HG03469 (cell line): ENCODE data around the gene LMX1A.
A peak's percentile ranks its signal among the peaks of the same experiment; 100 is the strongest.

Experiments
- ATAC-seq: cut with Tn5 transposase; IDR thresholded peaks from one replicate; pipeline ENCODE4 v1.9.1; 2021; ENCODE audit warnings: mild to moderate bottlenecking, moderate library complexity, moderate number of reproducible peaks; ENCODE audit not compliant: unreplicated experiment

Gene LMX1A

DNA sequence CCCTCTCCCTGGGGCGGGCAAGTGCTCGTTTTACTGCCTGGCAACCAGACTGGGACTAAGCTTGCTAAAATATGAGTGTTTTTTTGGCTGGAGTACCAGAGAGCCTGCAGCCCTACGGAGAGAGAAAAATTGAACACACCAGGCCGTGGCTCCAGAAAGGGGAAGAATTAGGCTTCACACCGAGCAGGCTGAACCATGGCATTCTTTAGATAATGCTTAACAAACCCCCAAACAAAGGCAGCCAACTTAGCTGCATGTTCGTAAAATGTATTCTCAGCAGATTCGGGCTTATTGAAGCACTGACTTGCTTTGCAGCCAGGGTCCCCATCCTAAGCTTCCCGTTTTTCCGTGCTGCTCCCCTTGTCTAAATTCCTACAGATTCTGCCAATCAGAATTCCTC, 76.6 kb downstream of the LMX1A start:
- no peak for ATAC-seq

DNA sequence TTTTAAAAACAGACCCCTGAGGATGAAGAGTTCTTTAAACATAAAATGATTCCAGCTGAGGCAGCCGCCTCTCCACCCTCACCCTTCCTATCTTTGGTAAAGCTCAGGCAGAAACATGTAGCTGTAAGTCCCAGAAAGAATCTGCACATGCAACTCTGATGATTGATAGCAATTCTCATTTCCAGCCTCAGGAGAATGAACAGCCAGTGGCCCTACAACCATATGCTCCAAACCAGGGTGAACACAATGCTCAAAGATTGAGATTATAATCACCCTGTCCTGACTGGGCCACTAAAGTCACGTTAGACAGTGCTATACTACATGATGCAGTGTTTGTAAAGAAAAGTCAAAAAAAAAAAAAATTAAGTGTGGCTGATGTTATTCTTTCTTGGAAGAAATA, 80.2 kb downstream of the LMX1A start:
- ATAC-seq: no peak

DNA sequence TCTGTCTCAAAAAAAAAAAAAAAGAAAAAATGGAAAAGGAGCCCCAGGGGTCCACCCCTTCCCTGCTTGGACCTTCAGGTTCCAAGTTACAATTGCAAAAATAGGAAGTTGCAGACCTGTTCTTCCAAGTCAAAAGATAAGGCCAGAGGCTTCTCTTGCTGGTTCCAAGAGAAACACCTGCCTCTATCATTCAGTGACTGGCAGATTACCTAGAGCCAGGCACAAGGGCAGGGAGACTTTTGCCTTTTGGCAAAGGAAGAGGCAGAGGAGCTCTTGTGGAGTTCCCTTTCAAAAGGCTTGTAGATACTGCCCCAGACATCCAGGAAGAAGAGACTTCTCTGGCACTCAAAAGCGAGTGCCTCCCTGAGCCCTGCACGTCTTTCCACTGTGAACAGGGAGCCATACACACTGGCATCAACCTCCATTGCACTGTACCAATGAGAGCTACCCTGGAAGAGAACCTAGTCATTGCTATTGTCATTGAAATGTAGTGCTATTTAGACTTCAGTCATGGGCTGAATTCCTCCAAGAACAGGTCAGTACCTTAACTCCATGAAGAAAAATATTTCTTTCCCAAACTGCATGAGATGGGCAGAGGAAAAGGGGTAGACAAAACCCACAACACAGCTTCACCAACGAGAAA, 91.2 kb downstream of the LMX1A start:
- no peak for ATAC-seq

DNA sequence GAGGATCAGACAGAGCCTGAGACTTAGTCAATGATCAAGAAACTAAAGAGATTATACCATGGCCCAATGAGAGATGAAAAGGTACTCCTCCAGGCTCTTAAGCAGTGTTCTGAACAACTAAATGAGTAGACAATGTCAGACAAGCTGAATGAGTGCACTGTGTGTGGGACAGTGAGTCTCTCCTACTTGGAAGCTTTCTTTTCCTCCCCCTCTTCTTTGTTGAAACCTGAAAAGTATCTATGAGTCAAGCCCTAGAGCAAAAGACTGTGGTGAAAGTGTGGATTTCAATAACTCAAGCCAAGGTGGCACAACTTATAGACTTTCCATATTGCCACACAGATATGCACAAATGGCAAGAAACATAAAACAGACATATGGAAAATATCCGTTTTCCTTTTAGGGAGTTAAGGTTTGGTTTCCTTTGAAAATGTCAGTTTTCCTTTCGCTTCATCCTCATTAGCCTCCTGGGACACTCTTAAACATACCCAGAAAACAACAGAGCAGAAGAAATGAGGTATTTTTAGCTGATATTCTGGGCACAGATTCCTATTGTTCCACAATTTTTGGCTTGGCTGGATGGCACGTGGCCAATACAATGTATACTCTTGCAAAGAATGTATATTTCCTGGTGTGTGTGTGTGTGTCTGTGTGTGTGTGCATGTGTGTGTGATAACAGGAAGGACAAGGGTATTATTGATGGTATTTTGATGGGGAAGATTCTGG, 96.6 kb downstream of the LMX1A start:
- no peak for ATAC-seq

DNA sequence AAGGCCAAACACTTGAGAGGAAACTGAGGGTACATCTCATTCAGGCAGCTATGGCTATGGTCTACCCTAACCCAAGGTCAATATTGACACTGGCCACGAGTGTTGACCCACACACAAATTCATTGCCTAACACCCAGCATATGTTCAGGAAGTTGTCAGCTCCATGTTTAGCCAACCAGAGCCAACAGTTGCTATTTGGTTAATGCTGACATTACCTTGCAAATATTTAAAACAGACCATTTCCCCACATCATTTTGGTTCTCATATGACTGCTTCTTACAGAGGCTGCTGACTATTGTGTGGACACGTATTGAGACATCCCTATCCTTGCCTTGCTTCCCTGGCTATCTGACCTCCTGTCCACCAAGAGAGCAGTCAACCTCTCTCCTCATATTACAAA, 97.3 kb downstream of the LMX1A start:
- ATAC-seq: no peak

DNA sequence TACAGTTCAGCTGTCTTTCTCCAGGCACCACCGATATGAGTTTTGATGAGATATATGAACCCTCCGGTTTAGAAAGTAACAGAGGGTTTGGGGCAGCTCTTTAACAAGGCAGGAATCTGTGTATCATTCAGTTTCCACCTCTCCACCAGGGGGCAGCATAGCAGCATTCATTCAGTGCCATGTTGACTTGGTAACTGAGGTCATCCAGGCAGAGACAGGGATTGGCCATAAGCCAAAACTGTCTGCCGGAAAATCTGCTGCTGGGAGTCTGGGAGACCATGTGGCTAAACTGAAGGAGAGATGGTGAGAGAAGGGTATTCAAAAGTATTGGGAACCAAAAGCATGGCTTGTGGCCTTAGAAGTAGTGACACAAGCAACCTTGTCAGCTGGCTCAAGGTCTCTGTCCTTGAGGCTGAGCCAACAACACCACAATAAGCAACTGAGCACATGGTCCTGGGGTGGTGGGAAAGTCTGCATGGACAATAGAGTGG, 98.5 kb downstream of the LMX1A start:
- ATAC-seq: peak; percentile 79

DNA sequence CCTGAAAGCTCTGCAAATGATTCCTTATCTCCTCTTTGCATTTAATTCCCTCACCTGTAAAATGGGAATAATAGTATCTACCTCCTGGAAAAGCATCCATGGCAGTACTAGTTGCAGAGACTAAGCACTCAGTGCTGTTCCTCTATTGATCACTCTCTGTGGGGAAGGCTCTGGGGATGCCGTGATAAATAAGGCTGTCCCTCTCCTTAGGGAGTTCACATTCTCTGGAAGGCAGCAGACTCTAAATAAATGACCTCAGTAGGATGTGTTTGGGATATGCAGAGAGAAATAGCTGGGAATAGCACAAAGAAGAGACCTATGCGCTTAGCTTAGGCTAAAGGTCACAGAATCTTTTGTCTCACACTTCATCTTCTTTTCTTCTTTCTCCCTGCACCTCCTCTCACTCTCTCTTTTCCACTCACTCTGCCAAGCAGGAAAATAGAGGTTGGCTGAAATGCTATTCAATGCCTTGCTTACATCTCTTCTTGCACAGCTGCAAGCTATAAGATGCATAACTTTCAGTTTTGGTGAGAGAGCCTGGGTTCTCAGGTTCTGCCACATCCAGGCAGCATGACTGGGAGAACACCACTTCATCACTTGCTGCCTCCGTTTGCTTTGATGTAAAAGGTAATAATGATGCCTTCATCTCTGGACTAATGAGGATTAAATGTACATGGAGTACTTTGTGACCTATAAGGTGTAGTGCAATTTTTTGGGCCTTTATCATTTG, 101.5 kb downstream of the LMX1A start:
- no peak for ATAC-seq

DNA sequence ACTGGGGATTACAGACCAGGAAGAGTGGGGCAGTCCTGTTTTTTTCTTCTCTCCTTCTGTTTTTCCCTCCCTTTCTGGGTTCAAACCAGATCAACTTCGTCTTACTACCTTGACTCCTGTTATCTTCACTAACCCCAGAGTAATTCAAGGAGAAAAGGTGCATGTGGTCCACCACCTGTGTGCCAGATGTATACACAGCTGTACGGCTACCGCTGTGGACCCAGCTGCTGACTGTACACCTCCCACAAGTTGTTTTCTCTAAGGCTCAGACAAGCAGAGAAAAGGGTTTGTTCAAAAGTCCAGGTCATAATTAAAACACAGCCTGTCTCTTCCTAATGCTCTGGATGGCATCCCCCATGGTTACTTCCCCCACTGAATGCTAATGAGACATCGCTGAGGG, 102.1 kb downstream of the LMX1A start:
- ATAC-seq: no peak

DNA sequence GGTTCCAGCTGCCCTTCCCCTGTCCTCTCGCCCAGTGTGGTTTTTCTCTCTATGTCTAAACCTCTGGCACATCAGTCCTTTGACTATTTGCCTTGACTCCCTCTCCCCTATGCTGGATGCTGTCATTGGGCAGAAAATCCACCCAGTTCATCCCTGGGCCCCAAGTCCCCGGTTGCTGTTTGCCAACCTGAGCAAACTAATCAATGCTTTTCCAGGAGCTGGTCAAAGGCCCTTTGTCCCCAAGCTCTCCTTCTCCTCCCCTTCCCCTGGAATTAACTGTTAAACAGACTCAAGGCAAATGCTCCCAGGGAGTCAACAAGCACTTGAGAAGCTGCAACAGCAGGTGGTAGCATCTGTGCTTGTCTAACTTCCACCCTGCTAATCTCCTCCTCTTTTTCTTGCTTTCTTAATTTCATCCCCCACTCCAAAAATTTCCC, 102.7 kb downstream of the LMX1A start:
- no peak for ATAC-seq

DNA sequence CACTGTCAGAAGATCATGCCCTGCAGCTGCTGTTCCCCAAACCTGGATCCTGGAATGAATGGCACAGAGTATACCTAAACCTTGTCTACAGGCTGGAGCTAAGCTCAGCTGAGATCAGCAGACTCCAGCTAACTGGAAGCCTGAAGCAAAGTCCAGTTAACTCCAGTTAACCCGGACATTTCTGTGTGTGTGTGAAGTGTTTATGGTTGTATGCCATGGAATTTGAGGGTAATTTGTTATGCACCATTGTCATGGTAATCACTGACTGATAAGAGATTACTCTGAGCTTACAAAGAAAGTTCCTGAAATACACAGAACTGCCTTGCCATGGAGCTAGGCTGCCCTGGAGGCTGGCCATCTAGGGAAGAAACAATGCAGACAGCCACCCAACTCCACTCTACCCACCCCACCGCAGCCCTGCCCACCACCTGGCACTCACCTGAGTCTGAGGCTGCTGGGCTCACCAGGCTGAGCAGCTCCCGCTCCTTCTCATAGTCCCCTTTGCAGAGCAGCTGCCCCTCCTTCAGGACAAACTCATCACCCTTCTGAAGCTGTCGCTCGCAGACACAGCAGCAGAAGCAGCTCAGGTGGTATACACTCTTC, 107.4 kb downstream of the LMX1A start:
- no peak for ATAC-seq

DNA sequence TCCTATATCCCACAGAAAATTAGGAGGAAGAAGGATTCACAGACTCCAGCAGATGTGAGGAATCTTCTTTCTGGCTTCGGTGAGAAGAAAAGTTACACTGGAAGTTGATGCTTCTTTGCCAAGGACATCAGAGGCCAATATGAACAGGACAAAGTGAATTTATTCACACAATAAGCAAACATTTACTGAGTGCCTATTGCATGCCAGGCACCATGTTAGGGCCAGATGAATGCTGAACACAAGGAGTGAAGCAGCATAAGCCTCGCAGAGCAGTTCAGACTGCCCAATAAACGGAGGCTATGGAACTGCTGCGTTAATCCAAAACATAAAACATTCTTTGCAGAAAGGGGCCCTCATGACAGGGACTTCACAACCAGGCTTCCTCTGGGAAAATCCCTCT, 114.6 kb downstream of the LMX1A start:
- ATAC-seq: no peak

DNA sequence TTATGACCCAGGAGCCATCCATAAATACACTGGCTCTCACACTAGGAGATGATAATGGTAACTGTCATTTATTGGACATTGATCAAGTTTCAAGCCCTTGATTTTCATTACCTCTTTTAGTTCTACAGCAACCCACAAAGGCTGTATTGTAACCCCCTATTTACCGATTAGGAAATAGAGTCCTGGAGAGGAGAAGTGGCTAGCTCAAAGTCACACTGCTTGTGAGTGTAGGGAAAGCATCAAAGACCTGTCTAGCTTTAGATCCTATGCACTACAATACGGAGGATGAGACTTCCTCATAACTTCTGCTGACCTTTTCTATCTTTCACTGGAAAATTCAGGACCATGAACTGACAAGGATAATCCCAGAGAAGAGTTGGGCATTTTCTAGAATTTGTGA, 115.2 kb downstream of the LMX1A start:
- ATAC-seq: no peak

DNA sequence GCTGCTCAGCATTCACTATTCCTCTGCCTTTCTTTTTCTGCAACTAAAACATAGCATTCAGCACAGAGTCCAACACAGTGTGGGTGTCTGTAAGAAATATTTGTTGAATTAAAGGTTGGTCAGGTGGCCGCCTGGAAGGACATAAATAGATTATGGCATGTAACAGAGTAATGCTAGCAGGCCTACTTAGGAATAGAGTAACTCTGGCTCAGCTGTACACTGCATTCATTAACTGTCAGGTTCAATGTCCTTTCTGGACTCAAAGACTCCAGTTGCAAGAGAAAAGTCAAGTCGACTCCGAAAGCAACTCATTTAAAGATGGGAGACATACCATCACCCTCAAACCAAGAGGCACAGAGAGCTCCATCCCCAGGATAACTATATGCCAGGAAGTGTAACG, 116.0 kb downstream of the LMX1A start:
- no peak for ATAC-seq

DNA sequence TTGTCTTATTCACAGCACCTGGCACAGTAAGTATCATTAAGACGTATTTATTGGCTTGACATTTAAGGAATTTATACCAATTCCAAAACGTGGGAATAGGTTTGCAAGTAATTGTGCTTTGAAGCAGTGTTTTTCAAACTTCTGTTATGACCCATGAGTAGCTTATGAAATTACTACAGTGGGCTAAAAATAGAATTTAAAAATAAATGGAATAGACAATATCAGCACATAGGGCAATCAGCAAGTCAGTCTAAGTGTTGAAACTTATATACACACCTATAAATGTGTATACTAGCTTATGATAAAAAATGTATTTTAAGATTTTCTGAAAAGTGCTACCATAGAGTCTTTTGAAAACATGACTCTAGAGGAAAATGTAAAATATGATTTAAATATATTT, 116.6 kb downstream of the LMX1A start:
- no peak for ATAC-seq

DNA sequence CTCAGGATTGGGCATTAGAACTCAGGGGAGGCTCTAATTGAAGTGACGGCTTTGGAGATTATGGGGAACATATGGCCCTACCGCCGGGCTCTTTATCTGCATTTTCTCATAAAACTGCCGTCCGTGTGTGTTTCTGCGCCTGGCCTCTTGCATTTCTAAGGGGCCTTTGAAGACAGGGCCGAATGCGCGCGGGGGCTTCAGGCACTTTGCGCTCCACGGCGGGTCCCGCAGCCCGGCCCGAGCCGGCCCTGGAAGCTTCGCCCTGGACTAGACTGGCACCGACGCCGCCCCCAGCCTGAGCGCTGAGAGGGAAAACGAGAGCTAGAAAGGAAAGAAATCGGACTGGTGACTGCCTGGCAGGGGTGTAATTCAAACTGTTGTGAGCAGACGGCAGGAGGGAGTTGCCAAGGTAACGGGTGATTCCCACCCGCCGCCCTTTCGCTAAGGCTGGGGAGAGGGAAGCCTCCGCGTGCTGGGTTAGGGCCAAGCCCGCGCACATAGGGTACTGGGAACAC, 120.7 kb downstream of the LMX1A start:
- ATAC-seq: no peak

DNA sequence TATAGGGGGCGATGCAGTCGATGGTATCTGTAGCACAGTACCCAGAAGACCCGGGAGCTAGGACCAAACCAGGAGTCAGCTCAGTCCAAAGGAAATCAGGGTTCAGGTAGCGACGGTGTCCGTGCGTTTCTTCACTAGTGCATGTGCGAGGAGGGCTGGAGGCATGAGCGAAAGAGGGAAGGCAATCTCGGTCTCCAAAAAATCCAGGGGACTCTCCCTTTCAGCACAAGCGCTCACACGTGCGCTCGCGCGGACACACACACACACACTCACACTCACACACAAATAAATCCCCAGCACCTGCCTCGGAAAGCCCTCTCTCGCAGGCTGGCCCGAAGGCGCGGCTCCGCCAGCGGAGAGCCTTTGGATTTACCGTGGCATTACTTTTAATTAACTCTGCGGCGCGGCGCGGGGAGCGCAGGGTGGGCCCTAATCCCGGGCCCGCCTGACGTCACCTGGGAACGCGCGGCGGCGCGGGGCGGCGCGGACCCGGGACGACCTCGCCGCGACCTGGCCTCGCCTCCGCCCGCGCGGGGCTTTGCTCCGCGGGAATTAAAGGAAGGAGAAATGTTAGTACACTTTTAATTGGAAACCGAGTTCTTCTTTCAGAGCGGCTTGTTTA, 121.2 kb downstream of the LMX1A start:
- no peak for ATAC-seq

DNA sequence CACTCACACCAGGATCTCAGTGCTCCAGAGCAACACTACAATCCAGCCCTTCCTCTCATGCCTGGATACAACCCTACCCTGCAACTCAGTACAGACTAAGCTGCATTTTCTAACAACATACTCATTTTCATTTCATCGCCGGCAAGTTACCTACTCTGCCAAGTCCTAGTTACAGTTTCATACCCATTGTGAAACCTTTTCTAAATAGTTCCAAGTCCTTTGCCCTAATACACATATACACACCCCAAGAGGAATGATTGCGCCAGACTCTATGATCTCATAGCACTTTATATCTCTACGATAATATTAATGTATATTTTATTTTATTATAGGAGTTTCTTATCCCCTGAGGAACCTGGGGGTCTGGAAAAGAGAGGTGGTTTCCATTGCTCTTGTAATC, 122.4 kb downstream of the LMX1A start:
- ATAC-seq: no peak

DNA sequence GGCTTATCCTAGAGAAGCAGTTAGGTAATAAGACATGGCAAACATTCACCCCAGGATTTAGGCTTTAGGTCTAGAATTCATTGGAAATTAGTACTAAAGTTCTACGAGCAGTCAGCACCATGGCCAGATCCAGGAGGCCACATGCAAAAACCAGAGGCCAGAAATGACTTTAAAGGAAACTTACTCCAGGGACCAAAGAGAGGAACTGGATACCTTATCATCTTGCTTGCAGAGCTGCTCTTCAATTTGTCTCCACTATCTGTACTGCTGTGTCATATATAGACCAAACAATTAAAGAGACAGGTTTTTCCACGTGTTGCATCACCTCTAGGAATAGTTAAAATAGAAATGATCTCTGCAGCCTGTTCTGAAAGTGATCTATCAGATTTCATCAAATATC, 127.8 kb downstream of the LMX1A start:
- ATAC-seq: no peak

DNA sequence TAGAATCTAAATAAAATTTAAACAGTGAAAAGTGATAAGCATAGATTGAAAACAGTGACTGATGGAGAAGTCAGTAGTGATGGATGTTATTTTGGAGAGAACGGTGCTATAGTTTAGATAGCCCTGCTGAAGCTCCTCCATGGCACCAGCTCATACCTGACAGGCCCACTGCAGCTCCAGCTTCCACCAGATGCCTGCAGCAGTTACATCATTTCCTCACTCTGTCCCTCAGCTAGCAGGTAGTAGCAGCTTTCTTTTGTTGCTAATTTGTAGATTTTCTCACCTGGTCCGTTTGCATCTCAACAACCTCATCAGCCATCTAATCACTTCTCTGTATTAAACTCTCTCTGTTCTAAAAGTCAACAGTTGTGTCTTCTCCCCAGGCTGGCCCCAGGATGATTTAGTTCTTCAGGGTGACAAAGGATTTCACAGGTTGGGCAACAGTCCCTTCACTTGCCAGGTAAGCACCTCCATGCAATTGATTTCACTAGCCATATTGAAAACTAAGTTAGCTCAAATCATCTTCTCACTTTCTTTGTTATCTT, 128.3 kb downstream of the LMX1A start:
- no peak for ATAC-seq

DNA sequence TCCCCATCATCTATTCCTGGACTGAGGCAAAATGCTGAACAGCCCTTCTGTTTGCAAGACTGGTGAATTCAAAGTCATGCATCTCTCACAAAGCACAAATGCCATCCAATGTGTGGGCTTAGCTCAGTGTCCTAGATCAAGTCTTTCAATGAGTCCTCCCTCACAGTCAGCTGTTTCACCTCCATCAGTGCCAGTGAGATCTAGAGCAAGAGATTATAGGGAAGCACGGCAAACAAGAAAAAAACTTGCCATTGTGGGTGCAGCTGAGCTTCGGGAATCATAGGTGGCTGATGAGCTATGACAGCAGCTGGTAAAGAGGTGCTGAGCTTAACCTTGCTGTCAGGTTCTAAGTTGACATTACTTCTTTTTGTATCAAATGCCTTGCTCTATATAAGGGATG, 130.2 kb downstream of the LMX1A start:
- ATAC-seq: no peak

DNA sequence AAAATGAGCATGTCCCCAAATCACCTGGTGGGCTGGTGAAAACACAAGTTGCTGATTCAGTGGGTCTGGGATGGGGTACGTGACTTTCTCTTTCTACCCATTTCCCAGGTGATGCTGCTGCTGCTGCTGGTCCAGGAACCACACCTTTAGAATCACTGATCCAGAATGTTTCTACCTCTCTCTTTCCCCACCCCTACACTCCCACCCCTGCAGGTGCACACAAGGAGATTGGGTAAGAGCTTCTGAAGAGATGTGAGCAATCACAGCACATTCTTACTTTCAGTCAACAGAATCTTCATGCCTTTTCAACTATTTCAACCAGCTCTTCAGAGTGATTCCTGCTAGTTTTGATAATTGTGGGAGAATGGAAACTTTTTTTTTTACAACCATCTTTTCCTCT, 130.9 kb downstream of the LMX1A start:
- no peak for ATAC-seq
